NCI-H2081 treated with DMSO at 0.1 percent for 48 hours (cell line): Measurements from ENCODE around the gene CDK5R1.
"Not testable (repeated sequence)": the region's sequence is repeated elsewhere in the genome, so short reads cannot be mapped to it uniquely, and the experiment has no call there.

Experiments used
- DNase-seq: peaks from one replicate; lab custom pipeline; 2025; lab: John Stamatoyannopoulos, UW

The CDK5R1 gene

DNA sequence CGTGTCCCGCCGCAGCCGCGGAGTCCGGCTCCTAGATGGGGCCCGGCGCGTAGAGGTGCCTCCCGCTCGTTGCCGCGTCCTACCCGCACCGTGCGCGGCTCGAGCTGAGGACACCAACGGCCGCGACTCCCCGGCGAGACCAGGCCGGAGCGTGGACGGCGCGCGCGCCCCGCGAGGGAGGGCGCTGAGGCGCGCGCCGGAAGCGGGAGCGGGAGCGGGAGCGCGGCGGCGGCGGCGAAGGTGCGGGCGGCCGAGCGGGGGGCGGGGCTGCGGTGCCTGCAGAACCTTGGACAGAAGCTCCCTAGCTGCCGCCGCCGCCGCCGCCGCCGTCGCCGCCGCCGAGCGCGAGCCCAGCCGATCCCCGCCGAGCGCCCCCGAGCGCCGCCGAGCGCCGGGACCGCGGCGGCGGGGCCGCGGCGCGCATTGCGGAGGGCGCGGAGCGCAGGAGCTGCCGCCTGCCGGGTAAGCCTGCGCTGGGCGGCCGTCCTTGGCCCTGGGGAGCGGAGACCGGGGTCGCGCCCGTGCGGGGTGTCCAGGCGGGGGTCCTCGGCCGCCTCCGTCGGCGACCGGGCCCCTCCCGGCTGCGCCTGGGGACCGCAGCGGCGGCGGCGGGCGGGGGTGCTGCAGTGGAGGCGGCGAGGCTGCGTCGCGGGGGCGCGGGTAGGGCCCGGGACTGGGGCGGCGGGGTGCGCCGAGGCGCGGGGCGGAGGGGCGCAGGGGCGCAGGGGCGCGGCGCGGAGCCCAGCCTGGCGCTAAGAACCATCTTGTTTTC is at the start of gene CDK5R1:
Gene CDK5R1 (plus strand): TSS at position 293 of the 772 bp plus-strand sequence. CDS start 628 bp downstream, outside the sequence.
- no peak for DNase-seq

DNA sequence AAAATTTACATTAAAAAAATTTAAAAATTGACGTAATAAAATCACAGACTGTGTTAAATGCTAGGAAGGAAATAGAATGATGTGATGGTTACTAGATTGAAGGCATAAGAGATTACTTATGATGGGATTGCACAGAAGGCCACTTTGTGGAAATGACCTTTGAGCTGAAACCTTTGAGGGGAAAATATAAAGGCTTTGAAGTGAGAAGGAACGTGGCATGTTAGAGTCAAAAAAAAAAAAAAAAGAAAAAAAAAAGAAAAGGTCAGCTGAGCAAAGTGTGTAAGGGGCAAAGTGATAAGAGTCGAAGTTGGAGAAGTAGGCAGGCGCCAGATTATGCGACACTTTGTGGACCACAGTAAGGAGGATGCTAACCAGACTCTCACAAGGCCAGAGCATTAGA is 46.1 kb upstream of the CDK5R1 start:
- DNase-seq = no peak

DNA sequence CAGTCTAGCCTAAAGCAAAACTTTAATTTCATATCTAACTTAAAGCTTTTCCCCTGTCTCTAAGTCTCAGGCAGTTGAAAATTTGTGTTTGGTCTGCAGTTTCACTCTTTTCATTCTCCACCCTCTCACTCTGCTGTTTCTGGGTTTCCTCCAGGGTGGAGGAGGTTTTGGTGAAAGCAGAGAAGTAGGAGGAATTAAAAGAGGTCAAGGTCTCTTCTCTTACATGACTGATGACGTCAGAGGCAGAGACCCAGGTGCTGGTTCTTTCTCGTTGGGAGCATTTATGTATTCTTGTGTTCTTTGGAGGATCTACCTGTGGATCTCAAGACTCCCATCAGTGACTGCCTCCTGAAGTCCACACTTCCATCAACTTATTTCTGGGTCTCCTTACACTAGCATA is 44.9 kb upstream of the CDK5R1 start:
- no peak for DNase-seq

DNA sequence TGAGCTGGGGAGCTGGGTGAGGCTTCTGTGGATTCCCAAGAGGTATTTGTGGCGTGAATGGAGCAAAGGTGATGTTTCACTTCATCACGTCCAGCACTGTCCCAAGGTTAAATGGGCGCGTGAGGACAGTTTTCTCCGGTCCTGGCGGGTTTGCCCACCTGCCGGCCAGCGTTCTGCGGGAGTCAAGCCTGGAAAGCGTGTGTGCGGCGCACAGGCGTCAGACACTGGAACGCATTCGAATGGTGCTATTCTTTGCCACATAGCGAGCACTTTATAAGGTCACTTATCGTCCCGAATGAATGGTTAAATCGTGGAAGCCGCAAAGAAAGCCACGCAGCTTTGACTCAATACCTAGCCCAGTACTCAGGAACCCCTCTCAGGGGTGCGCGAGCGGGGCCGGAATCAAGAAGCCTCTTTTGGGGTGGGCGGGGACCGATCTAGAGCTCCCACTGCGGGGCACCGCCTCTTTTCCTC is 42.9 kb upstream of the CDK5R1 start:
- DNase-seq = no peak

DNA sequence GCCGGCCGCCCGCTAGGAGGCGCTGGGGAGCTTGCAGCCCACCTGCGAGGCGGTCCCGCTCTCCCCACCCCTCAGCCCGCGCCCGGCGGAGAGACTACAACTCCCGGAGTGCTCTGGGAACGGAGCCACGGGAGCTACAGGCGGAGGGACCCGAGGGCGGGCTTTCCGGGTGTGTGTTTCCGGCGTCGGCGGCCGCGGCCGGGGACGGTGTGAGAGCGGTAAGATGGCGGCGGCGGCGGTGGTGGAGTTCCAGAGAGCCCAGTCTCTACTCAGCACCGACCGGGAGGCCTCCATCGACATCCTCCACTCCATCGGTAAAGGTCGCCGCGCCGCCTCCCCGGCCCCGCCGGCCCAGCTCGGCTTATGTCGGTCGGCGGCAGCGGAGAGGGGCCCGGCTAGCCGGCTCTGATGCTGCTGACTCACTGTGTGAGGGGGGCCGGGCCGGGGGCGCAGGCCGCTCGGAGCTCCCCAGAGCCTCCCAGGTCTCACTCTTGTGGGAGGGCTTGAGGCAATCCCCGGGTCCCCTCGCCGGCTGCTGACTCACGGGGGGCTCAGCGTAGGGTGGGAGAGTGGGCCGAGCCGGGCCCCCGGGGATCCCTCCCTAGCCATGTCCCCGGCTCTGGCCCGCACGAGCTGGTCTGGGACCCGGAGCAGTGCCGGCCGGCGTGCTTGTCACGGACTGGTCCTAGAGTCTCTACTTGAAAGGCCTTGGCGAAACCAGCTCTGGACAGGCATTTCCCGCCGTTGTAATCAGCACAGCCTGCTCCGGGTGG is 42.3 kb upstream of the CDK5R1 start, which contains the start of gene PSMD11:
Gene PSMD11 (plus strand): TSS at position 210 of the 773 bp plus-strand sequence. CDS start 14 bp downstream, at position 224.
- DNase-seq = peak; percentile 44

- no peak for DNase-seq
Observed at GRCh38 chr17:32445074-32445415, 41.7 kb upstream of the CDK5R1 start.

GRCh38 chr17:32445497-32445896 is 41.3 kb upstream of the CDK5R1 start:
- DNase-seq = no peak

DNA sequence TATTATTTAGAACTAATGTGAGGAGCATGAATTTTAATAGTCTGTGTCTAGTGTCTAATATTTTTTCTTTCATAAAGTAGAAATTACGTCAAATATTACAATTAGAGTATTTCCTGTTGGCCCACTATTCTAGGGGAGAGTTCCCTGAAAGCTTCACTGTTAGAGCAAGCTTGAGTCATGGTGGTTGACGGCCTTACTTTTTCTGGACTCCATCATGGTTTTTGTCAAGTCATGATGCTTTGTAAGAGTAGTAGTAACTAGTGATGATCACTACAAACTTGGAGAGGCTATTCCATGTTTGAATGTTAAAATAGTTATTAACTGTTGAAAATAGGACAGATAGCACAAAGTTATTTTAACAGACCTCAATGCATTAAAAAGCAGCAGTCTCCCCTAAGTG is 40.8 kb upstream of the CDK5R1 start:
- no peak for DNase-seq

- DNase-seq = no peak
Observed at GRCh38 chr17:32446949-32447348, 39.8 kb upstream of the CDK5R1 start.

- DNase-seq = no peak
Observed at GRCh38 chr17:32449963-32450362, 36.8 kb upstream of the CDK5R1 start.

- DNase-seq = not testable (repeated sequence)
Observed at GRCh38 chr17:32450379-32450778, 36.4 kb upstream of the CDK5R1 start.

DNA sequence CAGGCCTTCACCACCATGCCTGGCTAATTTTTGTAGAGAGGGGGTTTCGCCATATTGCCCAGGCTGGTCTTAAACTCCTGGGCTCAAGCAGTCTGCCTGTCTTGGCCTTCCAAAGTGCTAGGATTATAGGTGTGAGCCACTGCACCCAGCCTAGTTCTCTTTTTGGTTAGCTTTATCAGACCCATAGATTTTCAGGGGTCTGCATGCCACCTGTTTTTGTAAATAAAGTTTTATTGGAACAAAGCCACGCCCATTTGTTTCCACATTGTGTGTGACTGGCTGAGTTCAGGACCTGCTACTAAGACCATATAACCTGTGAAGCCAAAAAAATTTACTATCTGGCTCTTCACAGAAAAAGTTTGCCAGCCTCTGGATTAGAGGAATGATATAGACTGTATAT is 34.9 kb upstream of the CDK5R1 start:
- DNase-seq = no peak

GRCh38 chr17:32452281-32452680 is 34.5 kb upstream of the CDK5R1 start:
- DNase-seq = no peak

- no peak for DNase-seq
Observed at GRCh38 chr17:32453370-32453769, 33.4 kb upstream of the CDK5R1 start.

GRCh38 chr17:32458371-32458770 is 28.4 kb upstream of the CDK5R1 start:
- no peak for DNase-seq

DNA sequence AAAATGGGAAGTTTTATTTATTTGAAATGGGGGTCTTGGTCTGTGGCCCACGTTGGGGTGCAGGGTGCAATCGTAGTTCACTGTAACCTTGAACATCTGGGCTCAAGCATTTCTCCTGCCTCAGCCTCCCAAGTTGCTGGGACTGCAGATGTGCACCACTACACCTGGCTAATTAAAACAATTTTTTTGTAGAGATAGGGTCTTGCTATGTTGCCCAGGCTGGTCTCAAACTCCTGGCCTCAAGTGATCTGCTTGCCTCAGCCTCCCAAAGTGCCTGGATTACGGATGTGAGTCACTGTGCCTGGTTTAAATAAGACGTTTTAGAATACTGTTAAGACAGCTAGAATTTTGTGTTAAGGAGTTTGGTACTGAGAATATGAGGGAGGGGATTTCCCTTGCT is 26.7 kb upstream of the CDK5R1 start:
- no peak for DNase-seq

- DNase-seq = no peak
Observed at GRCh38 chr17:32461498-32461852, 25.3 kb upstream of the CDK5R1 start.

GRCh38 chr17:32461853-32462617 is 24.8 kb upstream of the CDK5R1 start:
- peak; percentile 24 for DNase-seq

DNA sequence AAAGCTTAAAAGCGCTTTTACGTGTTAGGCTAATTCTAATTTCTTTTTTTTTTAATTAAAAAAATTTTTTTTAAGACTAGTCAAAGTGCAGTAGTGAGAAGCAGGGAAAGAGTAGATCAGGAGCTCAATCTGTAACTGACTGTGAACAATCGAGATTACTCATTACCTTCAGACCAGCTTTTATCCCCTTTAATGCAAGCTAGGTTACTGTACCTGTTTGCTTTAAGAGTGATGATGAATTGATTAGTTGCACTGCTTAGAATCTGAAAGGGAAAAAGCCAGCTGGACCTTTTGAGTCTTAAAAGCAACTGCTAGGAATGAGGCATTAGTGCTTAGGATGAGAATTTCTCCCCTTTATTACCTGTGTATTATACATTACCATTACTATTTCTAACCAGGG is 23.5 kb upstream of the CDK5R1 start:
- no peak for DNase-seq

DNA sequence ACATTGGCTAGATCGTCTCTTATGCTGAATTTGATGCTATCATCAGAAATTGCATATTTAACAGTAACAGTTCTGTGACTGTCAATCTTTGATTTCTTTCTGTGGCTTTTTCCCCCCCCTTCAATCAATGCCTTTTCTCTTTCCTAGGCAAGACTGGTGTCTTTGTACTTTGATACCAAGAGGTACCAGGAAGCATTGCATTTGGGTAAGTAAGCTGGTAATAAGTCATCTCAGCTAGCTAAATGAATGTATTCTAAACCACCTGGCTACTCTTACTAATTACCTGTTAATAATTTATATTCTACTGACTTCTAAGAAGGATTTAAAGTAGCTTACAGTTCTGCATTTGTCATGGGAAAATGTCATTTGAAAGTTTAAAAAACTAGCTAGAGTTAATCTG is 22.4 kb upstream of the CDK5R1 start:
- no peak for DNase-seq

GRCh38 chr17:32467949-32468348 is 18.8 kb upstream of the CDK5R1 start:
- DNase-seq = no peak

GRCh38 chr17:32470405-32471167 is 16.2 kb upstream of the CDK5R1 start:
- DNase-seq = no peak
